Posterior vena cava (tissue), 2 donors: ENCODE data around the gene AP2A2. TPM values are rescaled to one million over a fixed set of nuclear protein-coding genes. Genes with fewer than 3 reads are reported as not detected.
"Not testable (repeated sequence)": the region's sequence is repeated elsewhere in the genome, so short reads cannot be mapped to it uniquely, and the experiment has no call there.

ENCODE experiments used
- DNase-seq: peaks from one replicate; pipeline ENCODE4 v3.0.0-alpha.2; 2020; ENCODE audit warnings: low spot score
- intact Hi-C, 2 donors: fragments of 100-400 bp; cut with DNase I; formaldehyde crosslinking; loops; one replicate each; pipeline versions ENCODE4 v1.14.1 to v1.14.2; 2022 to 2023
- total RNA-seq, 2 donors: library from RNA; stranded (reverse); fragmentation: NEBNext Ultra II Directional; extraction: Animal tissue kit (Norgen Biotek cat#: 25700); gene quantifications; one replicate each; pipeline ENCODE4 v1.2.1, GENCODE V29; 2021
- donor health status: DM: yes; HTN: yes; CAD: no.
- donor health status: DM: yes; HTN: yes; CAD: no.

The AP2A2 gene
- total RNA-seq, 2 donors from 2014 or later = 83.5 to 117 TPM

- intact Hi-C loops = no loop called here
- DNase-seq = no peak
Measured at GRCh38 chr11:967995-968751, 42.5 kb downstream of the AP2A2 start.

- intact Hi-C loops = no loop called here
- DNase-seq = no peak
Measured at GRCh38 chr11:968822-969221, 43.2 kb downstream of the AP2A2 start.

- intact Hi-C loops = no loop called here
Measured at GRCh38 chr11:969651-970205, 44.1 kb downstream of the AP2A2 start.

GRCh38 chr11:970319-970871, 44.7 kb downstream of the AP2A2 start:
- intact Hi-C loops = no loop called here
- no peak for DNase-seq

More at GRCh38 chr11:969651-970205, 44.1 kb downstream of the AP2A2 start:
- DNase-seq = no peak

GRCh38 chr11:971092-971690, 45.5 kb downstream of the AP2A2 start:
- intact Hi-C loops = no loop called here
- DNase-seq = no peak

- intact Hi-C loops = no loop called here
- no peak for DNase-seq
Measured at GRCh38 chr11:971731-972365, 46.2 kb downstream of the AP2A2 start.

- intact Hi-C loops = no loop called here
- DNase-seq = no peak
Measured at GRCh38 chr11:972523-973211, 47.0 kb downstream of the AP2A2 start.

GRCh38 chr11:973237-973636, 47.6 kb downstream of the AP2A2 start:
- intact Hi-C loops = no loop called here
- no peak for DNase-seq

GRCh38 chr11:975376-975775, 49.7 kb downstream of the AP2A2 start:
- intact Hi-C loops = not testable (repeated sequence)

GRCh38 chr11:975827-976226, 50.2 kb downstream of the AP2A2 start:
- DNase-seq = no peak
- intact Hi-C loops = no loop called here

More at GRCh38 chr11:975376-975775, 49.7 kb downstream of the AP2A2 start:
- not testable (repeated sequence) for DNase-seq

GRCh38 chr11:976431-977160, 50.9 kb downstream of the AP2A2 start:
- intact Hi-C loops = no loop called here
- no peak for DNase-seq

- intact Hi-C loops = no loop called here
- DNase-seq = no peak
Measured at GRCh38 chr11:977830-978720, 52.4 kb downstream of the AP2A2 start.

GRCh38 chr11:978781-979180, 53.1 kb downstream of the AP2A2 start:
- DNase-seq = no peak
- intact Hi-C loops = no loop called here

- intact Hi-C loops = no loop called here
- DNase-seq = no peak
Measured at GRCh38 chr11:980438-981357, 55.0 kb downstream of the AP2A2 start.

- intact Hi-C loops = no loop called here
- DNase-seq = no peak
Measured at GRCh38 chr11:981764-982163, 56.1 kb downstream of the AP2A2 start.

GRCh38 chr11:984546-984945, 58.9 kb downstream of the AP2A2 start:
- no peak for DNase-seq
- intact Hi-C loops = no loop called here

GRCh38 chr11:985406-985805, 59.7 kb downstream of the AP2A2 start:
- DNase-seq = no peak
- intact Hi-C loops = no loop called here
